HepG2 (cell line): ENCODE results near the gene GRID1. TPM values are rescaled to one million over a fixed set of nuclear protein-coding genes. Genes with fewer than 3 reads are reported as not detected.

Experiments used
- ATAC-seq: fragments of 200-7000 bp; cut with Tn5 transposase; 3 replicates; pipeline ENCODE4 v1.9.1; 2020; ENCODE audit warnings: mild to moderate bottlenecking, moderate library complexity
- BruUV-seq: library from RNA; stranded (reverse); fragments of 400-500 nt; replicated peaks from 2 replicates; lab custom pipeline; 2021; lab: Mats Ljungman, UMichigan
- CTCF ChIA-PET: fragments of 300-600 bp; formaldehyde crosslinking; extraction: SDS; loops from one replicate; lab custom pipeline; 2021; ENCODE audit warnings: low total read pairs, inconsistent platforms, low intra/inter-chr PET ratio; lab: Yijun Ruan, JAX
- POLR2A ChIA-PET: fragments of 350-600 bp; sonication (Branson Sonifier 250); formaldehyde crosslinking; loops from one replicate; lab custom pipeline; 2020; ENCODE audit warnings: antibody characterized with exemption, inconsistent platforms; lab: Yijun Ruan, JAX
- DNase-seq: peaks from one replicate; pipeline ENCODE4 v3.0.0-alpha.2; 2015; ENCODE audit warnings: low spot score
- FAIRE-seq: peaks from 3 replicates; lab custom pipeline; 2011; peaks lifted over from hg19 to GRCh38; lab: Jason Lieb, UNC
- H2AFZ ChIP-seq: one replicate; pipeline ENCODE4 v1.6.1; 2011; ENCODE audit warnings: low read length, inconsistent platforms
- H3K27ac ChIP-seq: fragments of 300-600 bp; 3 replicates; pipeline ENCODE4 v1.8.0; 2011; ENCODE audit warnings: mixed run types, mild to moderate bottlenecking, mixed read lengths, low read length, inconsistent platforms; ENCODE audit not compliant: insufficient read depth; ENCODE audit errors: extremely low read length
- H3K27me3 ChIP-seq, 2 experiments: fragments of 200-600 bp in 1 of 2; 2 replicates in 1 of 2; 3 replicates in 1 of 2; pipeline versions ENCODE4 v1.6.0 to v1.8.0; 2011; ENCODE audit warnings: low read length in 2 of 2, mild to moderate bottlenecking in 2 of 2, moderate library complexity in 2 of 2, inconsistent platforms in 1 of 2; ENCODE audit not compliant: insufficient read depth in 2 of 2, control insufficient read depth in 1 of 2
- H3K36me3 ChIP-seq, 2 experiments: fragments of 200-600 bp in 1 of 2; replicated peaks in 1 of 2; 2 replicates in 1 of 2; 3 replicates in 1 of 2; pipeline versions ENCODE4 v1.5.1 to v1.8.0; 2011; ENCODE audit warnings: low read length in 2 of 2, inconsistent platforms in 1 of 2; ENCODE audit not compliant: insufficient read depth in 2 of 2, control insufficient read depth in 1 of 2
- H3K4me1 ChIP-seq: 2 replicates; pipeline ENCODE4 v1.5.1; 2012; ENCODE audit warnings: low read length, inconsistent platforms; ENCODE audit not compliant: insufficient read depth
- H3K4me2 ChIP-seq: 2 replicates; pipeline ENCODE4 v1.6.0; 2011; ENCODE audit warnings: low read depth, low read length, inconsistent platforms
- H3K4me3 ChIP-seq, 3 experiments: fragments of 200-600 bp in 1 of 3; sonication (generic), shearing (Covaris generic) in 1 of 3; replicated peaks in 1 of 3; 2 replicates each; pipeline ENCODE4 v1.5.1; 2011 to 2016; ENCODE audit warnings: low read length in 3 of 3, inconsistent platforms in 2 of 3, low read depth in 2 of 3, mild to moderate bottlenecking in 2 of 3, control low read depth in 1 of 3, mixed read lengths in 1 of 3; ENCODE audit not compliant: insufficient read depth in 1 of 3
- H3K79me2 ChIP-seq: one replicate; pipeline ENCODE4 v1.6.1; 2011; ENCODE audit warnings: low read length, inconsistent platforms; ENCODE audit not compliant: insufficient read depth
- H3K9ac ChIP-seq: 2 replicates; pipeline ENCODE4 v1.6.0; 2011; ENCODE audit warnings: mild to moderate bottlenecking, low read depth, low read length, inconsistent platforms; ENCODE audit not compliant: insufficient read depth
- H3K9me3 ChIP-seq: 2 replicates; pipeline ENCODE4 v1.5.1; 2012; ENCODE audit warnings: mild to moderate bottlenecking, low read length
- H4K20me1 ChIP-seq: 2 replicates; pipeline ENCODE4 v1.6.0; 2011; ENCODE audit warnings: inconsistent platforms, mild to moderate bottlenecking, low read length, moderate library complexity; ENCODE audit not compliant: insufficient read depth
- ARNT ChIP-seq: fragments of 450-650 bp; IDR thresholded peaks from 2 replicates; pipeline ENCODE4 v1.6.1; 2017
- FOSL1 ChIP-seq: sonication (generic); formaldehyde crosslinking; IDR thresholded peaks from 2 replicates; pipeline ENCODE4 v1.9.0; 2021; ENCODE audit warnings: missing genetic modification reagents, borderline replicate concordance
- RCOR2 ChIP-seq: IDR thresholded peaks from 2 replicates; pipeline ENCODE4 v1.6.1; 2016; ENCODE audit warnings: missing biosample characterization, missing genetic modification reagents
- RFXANK ChIP-seq: IDR thresholded peaks from 2 replicates; pipeline ENCODE4 v1.6.1; 2016
- STAG1 ChIP-seq: sonication (generic); formaldehyde crosslinking; IDR thresholded peaks from 2 replicates; pipeline ENCODE4 v1.4.0; 2020; ENCODE audit warnings: missing genetic modification reagents
- ZC3H4 ChIP-seq: sonication (generic); formaldehyde crosslinking; IDR thresholded peaks from 2 replicates; pipeline ENCODE4 v1.4.0; 2020; ENCODE audit warnings: missing genetic modification reagents, borderline replicate concordance
- ZNF225 ChIP-seq: sonication (generic); formaldehyde crosslinking; IDR thresholded peaks from 2 replicates; pipeline ENCODE4 v1.4.0; 2020; ENCODE audit warnings: mild to moderate bottlenecking, missing genetic modification reagents
- ZNF232 ChIP-seq: sonication (generic); formaldehyde crosslinking; IDR thresholded peaks from 2 replicates; pipeline ENCODE4 v1.4.0; 2020; ENCODE audit warnings: missing genetic modification reagents, borderline replicate concordance
- ZNF274 ChIP-seq: sonication (generic); formaldehyde crosslinking; IDR thresholded peaks from 2 replicates; pipeline ENCODE4 v1.5.1; 2020; ENCODE audit warnings: mild to moderate bottlenecking, missing genetic modification reagents
- ZNF816 ChIP-seq: sonication (generic); formaldehyde crosslinking; IDR thresholded peaks from 2 replicates; pipeline ENCODE4 v1.8.0; 2022; ENCODE audit warnings: missing genetic modification reagents, mild to moderate bottlenecking, borderline replicate concordance
- WGBS: methylation state at CpG from one replicate; pipeline ENCODE4 v1.1.6; 2017; ENCODE audit warnings: low lambda C conversion rate; 5-methylcytosine and 5-hydroxymethylcytosine counted together
- in situ Hi-C: cut with HindIII; loops from 2 replicates; pipeline ENCODE4 v1.10.0; 2017; ENCODE audit warnings: low pct_unique_long_range_greater_than_20kb; ENCODE audit not compliant: extremely low pct_ligation_motif_present
- intact Hi-C: fragments of 100-400 bp; cut with micrococcal nuclease; formaldehyde crosslinking; loops from one replicate; pipeline ENCODE4 v1.10.0; 2022; ENCODE audit not compliant: unreplicated experiment
- polyA plus RNA-seq, 8 experiments: library from polyadenylated mRNA; depleted of rRNA in 3 of 8; stranded (reverse) in 7 of 8; unstranded in 1 of 8; fragments of >200 nt; fragmentation: Illumina TruSeq in 4 of 8; extraction: Trizol in 4 of 8; gene quantifications; 2 replicates each; pipeline versions ENCODE4 v1.2.1 to v1.2.3, GENCODE V29; 2011 to 2016; ENCODE audit warnings: low read depth in 4 of 8, missing spikeins in 1 of 8, mixed read lengths in 1 of 8; ENCODE audit not compliant: insufficient read depth in 1 of 8
- total RNA-seq, 5 experiments: library from RNA; depleted of rRNA; stranded (reverse); fragments of >200 nt; fragmentation: Illumina TruSeq; extraction: Trizol; gene quantifications; 2 replicates each; pipeline ENCODE4 v1.2.3, GENCODE V29; 2016; ENCODE audit warnings: low read depth in 1 of 5
- TF ChIP-seq, protein P1 (sequence below): sonication (generic); formaldehyde crosslinking; IDR thresholded peaks from 2 replicates; pipeline ENCODE4 v1.8.1; 2023; ENCODE audit warnings: mild to moderate bottlenecking, moderate library complexity, missing genetic modification reagents
- TF ChIP-seq, protein P2 (sequence below): sonication (generic); formaldehyde crosslinking; IDR thresholded peaks from 2 replicates; pipeline ENCODE4 v1.8.0; 2023; ENCODE audit warnings: mild to moderate bottlenecking, missing genetic modification reagents
- TF ChIP-seq, protein P3 (sequence below): sonication (generic); formaldehyde crosslinking; IDR thresholded peaks from 2 replicates; pipeline ENCODE4 v1.5.0; 2020; ENCODE audit warnings: mild to moderate bottlenecking, missing genetic modification reagents, moderate library complexity
- TF ChIP-seq, protein P4 (sequence below): sonication (generic); formaldehyde crosslinking; IDR thresholded peaks from 2 replicates; pipeline ENCODE4 v1.8.0; 2022; ENCODE audit warnings: missing genetic modification reagents, mild to moderate bottlenecking, inconsistent platforms, borderline replicate concordance

The GRID1 gene
- total and polyA plus RNA-seq, 2 of the 13 experiments (the other 11 are each of a cell fraction or from before 2014, with no cell fraction given), result 0.05 TPM; not detected in 1

DNA sequence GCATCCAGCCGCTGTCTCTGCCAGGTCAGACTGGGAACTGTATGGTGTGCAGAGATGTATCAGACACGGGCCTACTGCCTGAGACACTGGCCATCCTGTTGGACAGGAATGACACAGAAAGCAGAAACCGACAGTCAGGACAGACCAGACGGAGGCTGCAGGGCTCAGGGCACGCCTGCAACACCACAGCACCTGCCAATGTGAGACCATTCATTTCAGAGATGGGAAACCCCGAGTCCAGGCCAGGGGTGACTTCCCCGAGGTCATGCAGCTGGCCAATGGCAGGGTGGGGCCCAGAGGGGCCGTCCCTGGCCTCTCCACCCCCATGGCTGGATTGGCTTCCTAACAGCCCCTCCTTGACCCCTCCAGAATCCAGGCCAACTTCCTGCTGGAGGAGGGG, 34.7 kb downstream of the GRID1 start (continued):
- TF ChIP-seq RCOR2 (no peak), ZNF274 (no peak), ZNF232 (no peak), ZNF816 (CRISPR knock-in tag) (no peak), ZC3H4 (no peak), RFXANK (CRISPR knock-in tag) (no peak)
- TF ChIP-seq, protein P1, sequence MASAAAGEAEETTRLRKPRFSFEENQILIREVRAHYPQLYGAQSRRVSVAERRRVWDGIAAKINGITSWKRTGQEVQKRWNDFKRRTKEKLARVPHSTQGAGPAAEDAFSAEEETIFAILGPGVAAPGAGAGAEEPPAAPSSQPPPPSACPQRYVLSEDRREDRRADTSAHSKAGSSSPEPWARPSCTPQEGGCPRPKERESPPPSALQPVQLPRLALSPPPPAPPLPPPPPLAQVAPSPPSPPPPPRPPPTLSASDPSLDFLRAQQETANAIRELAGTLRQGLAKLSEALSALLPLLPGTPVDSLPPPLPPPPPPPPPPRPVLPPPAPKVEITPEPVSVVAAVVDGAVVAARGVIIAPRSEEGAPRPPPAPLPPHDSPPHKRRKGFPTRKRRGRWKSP, result no peak

DNA sequence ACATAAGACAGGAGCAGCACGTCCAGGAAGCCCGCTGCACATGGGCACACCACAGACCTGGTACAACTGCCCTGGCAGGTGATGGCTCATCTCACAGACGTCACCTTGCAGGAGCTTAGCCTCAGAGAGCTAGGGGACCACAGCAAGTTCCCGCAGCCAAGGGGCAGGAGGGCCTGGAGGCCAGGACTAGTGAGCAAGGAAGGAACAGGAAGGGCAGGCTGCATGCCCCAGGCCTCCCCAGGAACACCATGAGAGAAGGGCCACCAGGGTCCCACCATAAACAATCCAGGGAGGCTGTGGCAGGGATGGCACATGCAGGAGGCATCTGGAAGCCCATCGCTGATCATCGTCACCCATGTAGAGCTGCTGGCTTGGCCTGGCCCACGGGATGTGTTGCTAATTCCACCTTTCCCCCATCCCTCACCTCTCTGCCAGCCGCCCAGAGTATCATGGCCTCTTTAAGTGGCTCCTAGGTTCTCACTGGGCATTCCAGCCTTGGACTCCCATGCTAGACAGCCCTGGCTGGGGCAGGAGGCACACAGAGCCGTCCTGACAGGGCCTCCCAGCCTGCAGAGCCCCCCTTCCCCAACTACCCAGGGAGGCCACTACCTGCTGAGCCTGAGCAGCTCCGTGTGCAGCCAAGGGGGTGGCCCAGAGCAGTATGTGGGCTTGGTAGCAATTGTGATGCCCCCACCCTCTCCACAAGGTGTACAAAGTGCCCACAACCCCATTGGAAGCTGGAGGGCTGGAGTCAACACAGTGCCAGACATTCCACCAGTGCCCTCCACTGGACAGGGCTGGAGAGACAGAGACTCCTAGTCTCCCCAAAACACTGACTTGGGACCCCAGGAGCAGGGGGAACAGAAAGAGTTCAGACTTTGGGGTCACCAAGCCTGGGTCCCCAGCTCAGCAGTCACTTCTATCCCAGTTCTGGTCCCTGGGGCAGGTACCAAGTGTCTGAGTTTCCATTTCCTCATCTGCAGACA, 35.5 kb downstream of the GRID1 start:
- Histone ChIP-seq H4K20me1 (no peaks in the 10 kb centered on the region), H2AFZ (no peak overlapping the region), H3K79me2 (no peaks in the 10 kb centered on the region), H3K36me3 (no peaks in the 10 kb centered on the region), H3K4me1 (no peaks in the 10 kb centered on the region), H3K9me3 (no peaks in the 10 kb centered on the region), H3K4me2 (no peak overlapping the region), H3K27ac (no peak overlapping the region), H3K4me3 (no peak overlapping the region), H3K27me3 (peaks cover 2 to 10% of the 10 kb centered on the region in 2 experiments; a peak in 3 of 5 replicates), H3K9ac (no peak overlapping the region)
- no TSS peak for BruUV-seq
- in situ Hi-C loops (no loop called here), intact Hi-C loops (no loop called here)
- FAIRE-seq (no peak), ATAC-seq (peak; percentile 33; the same call in 2 of the 3 replicates), DNase-seq (no peak)
- WGBS, result 5% methylated on average over 2 of the region's 10 CpGs
- TF ChIP-seq FOSL1 (CRISPR knock-in tag) (no peak), ZNF225 (no peak), ARNT (no peak), STAG1 (0 out of 2 replicates have a peak, but pooled peaks have one; percentile 6)
- TF ChIP-seq, protein P2, sequence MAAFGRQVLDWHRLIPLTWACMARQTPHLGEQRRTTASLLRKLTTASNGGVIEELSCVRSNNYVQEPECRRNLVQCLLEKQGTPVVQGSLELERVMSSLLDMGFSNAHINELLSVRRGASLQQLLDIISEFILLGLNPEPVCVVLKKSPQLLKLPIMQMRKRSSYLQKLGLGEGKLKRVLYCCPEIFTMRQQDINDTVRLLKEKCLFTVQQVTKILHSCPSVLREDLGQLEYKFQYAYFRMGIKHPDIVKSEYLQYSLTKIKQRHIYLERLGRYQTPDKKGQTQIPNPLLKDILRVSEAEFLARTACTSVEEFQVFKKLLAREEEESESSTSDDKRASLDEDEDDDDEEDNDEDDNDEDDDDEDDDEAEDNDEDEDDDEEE (CRISPR knock-in tag), result no peak
- TF ChIP-seq, protein P3, sequence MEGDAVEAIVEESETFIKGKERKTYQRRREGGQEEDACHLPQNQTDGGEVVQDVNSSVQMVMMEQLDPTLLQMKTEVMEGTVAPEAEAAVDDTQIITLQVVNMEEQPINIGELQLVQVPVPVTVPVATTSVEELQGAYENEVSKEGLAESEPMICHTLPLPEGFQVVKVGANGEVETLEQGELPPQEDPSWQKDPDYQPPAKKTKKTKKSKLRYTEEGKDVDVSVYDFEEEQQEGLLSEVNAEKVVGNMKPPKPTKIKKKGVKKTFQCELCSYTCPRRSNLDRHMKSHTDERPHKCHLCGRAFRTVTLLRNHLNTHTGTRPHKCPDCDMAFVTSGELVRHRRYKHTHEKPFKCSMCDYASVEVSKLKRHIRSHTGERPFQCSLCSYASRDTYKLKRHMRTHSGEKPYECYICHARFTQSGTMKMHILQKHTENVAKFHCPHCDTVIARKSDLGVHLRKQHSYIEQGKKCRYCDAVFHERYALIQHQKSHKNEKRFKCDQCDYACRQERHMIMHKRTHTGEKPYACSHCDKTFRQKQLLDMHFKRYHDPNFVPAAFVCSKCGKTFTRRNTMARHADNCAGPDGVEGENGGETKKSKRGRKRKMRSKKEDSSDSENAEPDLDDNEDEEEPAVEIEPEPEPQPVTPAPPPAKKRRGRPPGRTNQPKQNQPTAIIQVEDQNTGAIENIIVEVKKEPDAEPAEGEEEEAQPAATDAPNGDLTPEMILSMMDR (CRISPR knock-in tag), result peak; percentile 18; the same call in 1 of the 2 replicates
- TF ChIP-seq, protein P4, sequence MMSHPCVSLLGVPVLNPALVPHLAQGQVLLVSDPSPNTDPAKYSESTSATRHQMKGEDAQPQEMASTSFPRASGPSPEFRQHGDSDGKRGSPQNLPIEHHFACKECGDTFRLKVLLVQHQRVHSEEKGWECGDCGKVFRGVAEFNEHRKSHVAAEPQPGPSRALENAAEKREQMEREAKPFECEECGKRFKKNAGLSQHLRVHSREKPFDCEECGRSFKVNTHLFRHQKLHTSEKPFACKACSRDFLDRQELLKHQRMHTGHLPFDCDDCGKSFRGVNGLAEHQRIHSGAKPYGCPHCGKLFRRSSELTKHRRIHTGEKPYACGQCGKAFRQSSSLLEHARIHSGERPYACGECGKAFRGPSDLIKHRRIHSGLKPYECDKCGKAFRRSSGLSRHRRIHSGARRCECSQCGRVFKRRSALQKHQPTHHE (CRISPR knock-in tag), result no peak
- ChIA-PET POLR2A (no interaction called here), CTCF (no interaction called here)
